Measurements from ENCODE around the gene HMG20B. TPM values are rescaled to one million over a fixed set of nuclear protein-coding genes. Genes with fewer than 3 reads are reported as not detected.
A peak's percentile ranks its signal among the peaks of the same experiment; 100 is the strongest.

HMG20B gene
- total RNA-seq, 2 experiments from 2014 or later: 63.3 to 65.9 TPM

- Mint-ChIP-seq H3K4me1 (ENCODE audit: low read depth) (peaks cover 14% of the 10 kb centered on the region), H3K27ac (no peak overlapping the region), H3K36me3 (ENCODE audit: low read depth) (peaks cover 8% of the 10 kb centered on the region), H3K9me3 (no peaks in the 10 kb centered on the region), H3K27me3 (ENCODE audit: low read depth) (no peaks in the 10 kb centered on the region), H3K4me3 (no peak overlapping the region)
- no peak for DNase-seq
- CTCF ChIA-PET: no interaction called here
- intact Hi-C loops (cut with micrococcal nuclease): loop anchor here (5.0 kb wide), 1 partner anchor 192 kb away; the partner anchor contains the start of genes APBA3 and MRPL54
Measured at GRCh38 chr19:3570606-3571011, 2.1 kb upstream of the HMG20B start.

GRCh38 chr19:3572132-3572854 is 451 bp upstream of the HMG20B start:
- Mint-ChIP-seq H3K36me3 (ENCODE audit: low read depth) (peaks cover 8% of the 10 kb centered on the region), H3K4me3 (peak overlapping the region; percentile 75), H3K4me1 (ENCODE audit: low read depth) (peaks cover 14% of the 10 kb centered on the region), H3K27me3 (ENCODE audit: low read depth) (no peaks in the 10 kb centered on the region), H3K27ac (peak overlapping the region; percentile 56), H3K9me3 (no peaks in the 10 kb centered on the region)
- intact Hi-C loops (cut with micrococcal nuclease): loop anchor here (1.0 to 5.0 kb wide), 4 partner anchors 15 to 190 kb away; partner anchors contain the start of genes APBA3, FZR1, MFSD12 and MRPL54
- peak; percentile 100 for DNase-seq
- CTCF ChIA-PET: no interaction called here

- CTCF ChIA-PET: interaction anchor here (1.2 kb wide), 1 partner anchor 12 kb away, joined by 4 read pairs; the partner anchor contains the start of gene GIPC3
- Mint-ChIP-seq H3K27ac (no peak overlapping the region), H3K27me3 (ENCODE audit: low read depth) (no peaks in the 10 kb centered on the region), H3K36me3 (ENCODE audit: low read depth) (peaks cover 8% of the 10 kb centered on the region), H3K4me1 (ENCODE audit: low read depth) (peaks cover 14% of the 10 kb centered on the region), H3K9me3 (no peaks in the 10 kb centered on the region), H3K4me3 (peak overlapping the region; percentile 75)
- no peak for DNase-seq
- intact Hi-C loops (cut with micrococcal nuclease): loop anchor here (5.0 kb wide), 1 partner anchor 189 kb away; the partner anchor contains the start of genes APBA3 and MRPL54
Measured at GRCh38 chr19:3573162-3573857, 566 bp downstream of the HMG20B start.

- intact Hi-C loops (cut with micrococcal nuclease): loop anchor here (5.0 kb wide), 1 partner anchor 188 kb away; the partner anchor contains the start of genes APBA3 and MRPL54
- Mint-ChIP-seq H3K27me3 (ENCODE audit: low read depth) (no peaks in the 10 kb centered on the region), H3K27ac (no peak overlapping the region), H3K4me1 (ENCODE audit: low read depth) (peaks cover 14% of the 10 kb centered on the region), H3K4me3 (peak overlapping the region; percentile 75), H3K9me3 (no peaks in the 10 kb centered on the region), H3K36me3 (ENCODE audit: low read depth) (peaks cover 8% of the 10 kb centered on the region)
- CTCF ChIA-PET: interaction anchor here (1.2 kb wide), 1 partner anchor 12 kb away, joined by 4 read pairs; the partner anchor contains the start of gene GIPC3
- DNase-seq: peak; percentile 92
Measured at GRCh38 chr19:3573858-3574637, 1.3 kb downstream of the HMG20B start.

GRCh38 chr19:3575260-3575741 is 2.6 kb downstream of the HMG20B start:
- intact Hi-C loops (cut with micrococcal nuclease): no loop called here
- H3K4me3 Mint-ChIP-seq: no peak overlapping the region
- peaks cover 14% of the 10 kb centered on the region for H3K4me1 Mint-ChIP-seq (ENCODE audit: low read depth)
- H3K36me3 Mint-ChIP-seq (ENCODE audit: low read depth): peaks cover 8% of the 10 kb centered on the region
- DNase-seq: peak; percentile 43
- no peaks in the 10 kb centered on the region for H3K27me3 Mint-ChIP-seq (ENCODE audit: low read depth)
- CTCF ChIA-PET: no interaction called here
- no peaks in the 10 kb centered on the region for H3K9me3 Mint-ChIP-seq
- no peak overlapping the region for H3K27ac Mint-ChIP-seq

GRCh38 chr19:3575949-3576673 is 3.4 kb downstream of the HMG20B start:
- H3K36me3 Mint-ChIP-seq (ENCODE audit: low read depth): peaks cover 8% of the 10 kb centered on the region
- CTCF ChIA-PET: no interaction called here
- intact Hi-C loops (cut with micrococcal nuclease): no loop called here
- no peak overlapping the region for H3K4me3 Mint-ChIP-seq
- H3K4me1 Mint-ChIP-seq (ENCODE audit: low read depth): peaks cover 14% of the 10 kb centered on the region
- H3K27ac Mint-ChIP-seq: no peak overlapping the region
- H3K9me3 Mint-ChIP-seq: no peaks in the 10 kb centered on the region
- H3K27me3 Mint-ChIP-seq (ENCODE audit: low read depth): no peaks in the 10 kb centered on the region
- DNase-seq: no peak

GRCh38 chr19:3576696-3577443 is 4.1 kb downstream of the HMG20B start:
- Mint-ChIP-seq H3K27me3 (ENCODE audit: low read depth) (no peaks in the 10 kb centered on the region), H3K27ac (no peak overlapping the region), H3K4me1 (ENCODE audit: low read depth) (peaks cover 11% of the 10 kb centered on the region), H3K9me3 (no peaks in the 10 kb centered on the region), H3K36me3 (ENCODE audit: low read depth) (peaks cover 8% of the 10 kb centered on the region), H3K4me3 (no peak overlapping the region)
- intact Hi-C loops (cut with micrococcal nuclease): no loop called here
- CTCF ChIA-PET: no interaction called here
- DNase-seq: no peak

GRCh38 chr19:3577723-3578344 is 5.1 kb downstream of the HMG20B start:
- Mint-ChIP-seq H3K4me3 (no peak overlapping the region), H3K27ac (no peak overlapping the region), H3K9me3 (no peaks in the 10 kb centered on the region), H3K4me1 (ENCODE audit: low read depth) (peaks cover 6% of the 10 kb centered on the region), H3K27me3 (ENCODE audit: low read depth) (no peaks in the 10 kb centered on the region), H3K36me3 (ENCODE audit: low read depth) (peaks cover 8% of the 10 kb centered on the region)
- intact Hi-C loops (cut with micrococcal nuclease): no loop called here
- no peak for DNase-seq
- CTCF ChIA-PET: no interaction called here

GRCh38 chr19:3578390-3578789 is 5.6 kb downstream of the HMG20B start:
- no peaks in the 10 kb centered on the region for H3K9me3 Mint-ChIP-seq
- no peak for DNase-seq
- no peak overlapping the region for H3K4me3 Mint-ChIP-seq
- CTCF ChIA-PET: no interaction called here
- intact Hi-C loops (cut with micrococcal nuclease): no loop called here
- H3K4me1 Mint-ChIP-seq (ENCODE audit: low read depth): peaks cover 6% of the 10 kb centered on the region
- H3K36me3 Mint-ChIP-seq (ENCODE audit: low read depth): peaks cover 8% of the 10 kb centered on the region
- H3K27ac Mint-ChIP-seq: no peak overlapping the region
- no peaks in the 10 kb centered on the region for H3K27me3 Mint-ChIP-seq (ENCODE audit: low read depth)

GRCh38 chr19:3580156-3580934 is 7.6 kb downstream of the HMG20B start:
- H3K27ac Mint-ChIP-seq: no peak overlapping the region
- intact Hi-C loops (cut with micrococcal nuclease): loop anchor here (10.0 kb wide), 1 partner anchor 124 kb away; the partner anchor contains the start of genes PIP5K1C and TJP3
- no peaks in the 10 kb centered on the region for H3K9me3 Mint-ChIP-seq
- DNase-seq: no peak
- H3K36me3 Mint-ChIP-seq (ENCODE audit: low read depth): peaks cover 1% of the 10 kb centered on the region
- no peak overlapping the region for H3K4me3 Mint-ChIP-seq
- H3K4me1 Mint-ChIP-seq (ENCODE audit: low read depth): peaks cover under 1% of the 10 kb centered on the region
- CTCF ChIA-PET: interaction anchor here (0.7 kb wide), 1 partner anchor 606 kb away, joined by 3 read pairs; no protein-coding TSS in a partner anchor
- H3K27me3 Mint-ChIP-seq (ENCODE audit: low read depth): no peaks in the 10 kb centered on the region

Data from activated naive CD4-positive, alpha-beta T cell treated with anti-CD3 and anti-CD28 coated beads for 36 hours (primary cell).